ENCODE measurements around the gene SRSF12.

Gene SRSF12

DNA sequence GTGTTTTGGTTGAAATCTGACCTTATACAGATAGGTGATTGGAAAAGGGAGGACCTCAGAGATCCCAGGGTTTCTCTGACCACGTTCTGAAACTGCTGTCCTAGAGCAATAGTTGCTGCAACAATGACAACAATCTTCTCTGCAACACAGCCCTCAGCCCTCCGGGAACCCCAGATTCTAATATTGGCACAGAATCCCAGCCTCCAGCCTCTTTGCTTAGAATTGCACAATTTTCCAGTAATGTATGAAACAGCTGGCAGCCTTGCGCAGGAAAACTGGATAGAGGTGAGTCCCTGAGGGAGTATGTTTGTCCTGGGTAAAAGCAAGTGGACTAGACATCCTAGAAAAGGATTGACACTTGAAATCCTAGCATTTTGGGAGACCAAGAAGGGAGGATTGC, 67.7 kb downstream of the SRSF12 start:
- Mint-ChIP-seq H3K36me3 (no peaks in the 10 kb centered on the region), H3K27me3 (peaks cover 0 to 3% of the 10 kb centered on the region in 2 donors), H3K4me1 (peaks cover 3 to 8% of the 10 kb centered on the region in 2 donors), H3K9me3 (peaks cover 0 to 2% of the 10 kb centered on the region in 2 donors), H3K4me3 (no peak overlapping the region), H3K27ac (no peak overlapping the region)
- DNase-seq: no peak
- ATAC-seq (replicated peaks): no peak

DNA sequence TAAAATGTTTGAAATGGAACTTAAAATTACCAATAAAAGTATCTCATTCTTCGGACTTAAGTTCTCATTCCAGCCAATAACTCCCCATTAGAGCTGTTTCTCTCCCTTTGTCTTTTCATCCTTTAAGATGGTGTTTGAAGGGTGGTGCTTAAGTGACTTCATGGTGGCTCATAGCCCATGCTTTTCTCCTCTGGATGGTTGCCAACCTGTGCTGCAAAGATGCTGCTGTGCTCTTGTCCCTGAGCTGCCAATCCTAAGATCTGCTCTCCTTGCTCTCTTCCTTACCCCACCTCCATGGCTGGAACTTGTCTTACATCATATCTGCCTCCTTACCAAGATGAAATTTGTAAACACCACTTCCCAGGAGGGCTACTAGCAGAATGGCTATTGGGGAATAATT, 68.9 kb downstream of the SRSF12 start:
- Mint-ChIP-seq H3K36me3 (no peaks in the 10 kb centered on the region), H3K4me3 (no peak overlapping the region), H3K9me3 (peaks cover 0 to 1% of the 10 kb centered on the region in 2 donors), H3K27ac (no peak overlapping the region), H3K4me1 (peaks cover 9 to 14% of the 10 kb centered on the region in 2 donors), H3K27me3 (peaks cover 0 to 3% of the 10 kb centered on the region in 2 donors)
- DNase-seq (no peak), ATAC-seq (replicated peaks) (no peak)

DNA sequence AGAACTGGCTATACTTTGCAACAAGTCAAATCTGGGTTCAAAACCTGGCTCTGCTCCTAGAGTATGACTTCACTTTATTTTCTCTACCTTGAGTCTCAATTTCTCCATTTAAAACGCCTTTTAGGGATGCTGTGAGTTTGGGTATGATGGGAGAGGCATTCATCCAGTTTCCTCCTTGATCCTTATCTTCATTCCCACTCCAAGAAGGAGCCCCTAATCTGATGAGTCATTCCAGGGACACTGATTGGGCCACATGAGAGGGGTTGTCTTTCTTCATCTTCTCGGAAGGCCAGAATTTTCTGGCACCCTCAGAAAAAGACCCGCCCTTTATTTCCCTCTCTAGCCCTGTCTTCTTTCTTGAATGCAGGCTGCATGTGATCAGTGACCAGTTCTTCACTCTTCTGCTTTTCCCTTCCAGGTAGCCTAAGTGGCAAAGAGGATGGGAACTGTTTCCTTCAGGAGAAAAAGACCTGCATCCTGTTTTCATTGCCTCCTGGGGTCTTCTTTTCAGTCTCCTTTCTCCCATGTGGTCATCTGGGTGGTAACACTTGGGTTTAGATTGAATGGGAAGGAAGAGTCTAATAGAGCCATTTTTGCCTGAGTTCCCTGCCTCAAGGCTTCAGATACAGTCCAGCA, 69.5 kb downstream of the SRSF12 start:
- DNase-seq (no peak), ATAC-seq (replicated peaks) (no peak)
- no peaks in the 10 kb centered on the region for H3K9me3 Mint-ChIP-seq
- H3K4me1 Mint-ChIP-seq: peaks cover 9 to 14% of the 10 kb centered on the region in 2 donors
- no peaks in the 10 kb centered on the region for H3K36me3 Mint-ChIP-seq
- peaks cover 0 to 3% of the 10 kb centered on the region in 2 donors for H3K27me3 Mint-ChIP-seq
- no peak overlapping the region for H3K4me3 Mint-ChIP-seq
- H3K27ac Mint-ChIP-seq: no peak overlapping the region

DNA sequence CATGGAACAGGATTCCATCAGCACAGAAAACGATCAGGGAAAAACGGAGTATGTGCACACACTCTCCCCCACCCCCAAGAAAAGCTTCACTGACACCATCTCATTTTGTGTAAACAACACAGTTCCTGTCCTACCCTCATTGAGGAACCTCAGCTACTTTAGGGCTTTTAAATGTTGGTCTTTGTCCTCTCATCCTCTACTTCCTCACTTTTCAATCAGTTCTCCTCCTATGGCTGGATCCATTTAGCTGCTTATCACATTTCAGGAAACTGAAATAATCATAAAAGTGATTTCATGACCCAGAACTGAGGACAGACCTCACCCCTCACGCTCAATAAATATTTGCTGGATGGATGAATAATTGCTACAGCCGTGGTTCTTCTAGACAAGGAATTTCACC, 70.4 kb downstream of the SRSF12 start:
- Mint-ChIP-seq H3K27me3 (peaks cover 0 to 3% of the 10 kb centered on the region in 2 donors), H3K36me3 (no peaks in the 10 kb centered on the region), H3K4me3 (no peak overlapping the region), H3K4me1 (peaks cover 12 to 20% of the 10 kb centered on the region in 2 donors), H3K9me3 (no peaks in the 10 kb centered on the region), H3K27ac (no peak overlapping the region)
- DNase-seq (no peak), ATAC-seq (replicated peaks) (no peak)

Measured in stimulated activated naive B cell treated with anti-CD40 and anti-IgM and Interleukin-4, amounts not matched to agents 10 μg/mL and 1 μg/mL and 100 μg/mL, for 72 hours (primary cell).